GM19452 (cell line): ENCODE data around the gene TRIP12.
"Not testable (repeated sequence)": the region's sequence is repeated elsewhere in the genome, so short reads cannot be mapped to it uniquely, and the experiment has no call there.

Source experiments
- ATAC-seq: cut with Tn5 transposase; IDR thresholded peaks from one replicate; pipeline ENCODE4 v1.9.1; 2021; ENCODE audit not compliant: unreplicated experiment

Gene TRIP12

DNA sequence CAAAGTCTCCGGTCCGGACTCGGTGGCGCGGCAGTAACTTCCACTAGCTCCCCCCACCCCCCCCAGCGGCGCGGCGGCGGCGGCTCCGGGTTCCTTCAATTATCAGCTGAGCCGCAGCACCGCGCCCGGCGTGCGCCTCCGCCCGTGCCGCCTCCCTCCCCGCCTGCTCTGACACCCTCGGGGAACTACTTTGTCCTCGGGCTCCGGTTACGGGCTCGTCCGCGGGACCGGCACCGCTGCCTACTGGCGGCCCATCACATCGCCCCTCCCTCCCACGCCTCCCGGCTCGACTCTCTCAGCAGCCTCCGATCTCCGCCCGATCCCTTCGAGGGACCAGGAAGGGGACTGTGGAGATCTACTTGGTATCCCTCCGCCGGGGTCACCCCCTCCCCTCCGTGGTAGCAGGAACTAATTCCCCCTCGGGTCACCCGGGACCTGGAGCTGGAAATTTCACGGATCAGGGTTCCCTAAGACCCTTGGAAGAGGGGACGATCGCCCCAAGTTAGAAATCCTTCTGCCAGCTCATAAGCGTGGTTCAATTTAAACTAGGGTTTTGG is at the start of gene TRIP12:
Gene TRIP12, minus strand, starts transcription at position 118 of the 557 bp plus-strand sequence. CDS start 41,930 bp downstream, outside the sequence.
- peak; percentile 73 for ATAC-seq

DNA sequence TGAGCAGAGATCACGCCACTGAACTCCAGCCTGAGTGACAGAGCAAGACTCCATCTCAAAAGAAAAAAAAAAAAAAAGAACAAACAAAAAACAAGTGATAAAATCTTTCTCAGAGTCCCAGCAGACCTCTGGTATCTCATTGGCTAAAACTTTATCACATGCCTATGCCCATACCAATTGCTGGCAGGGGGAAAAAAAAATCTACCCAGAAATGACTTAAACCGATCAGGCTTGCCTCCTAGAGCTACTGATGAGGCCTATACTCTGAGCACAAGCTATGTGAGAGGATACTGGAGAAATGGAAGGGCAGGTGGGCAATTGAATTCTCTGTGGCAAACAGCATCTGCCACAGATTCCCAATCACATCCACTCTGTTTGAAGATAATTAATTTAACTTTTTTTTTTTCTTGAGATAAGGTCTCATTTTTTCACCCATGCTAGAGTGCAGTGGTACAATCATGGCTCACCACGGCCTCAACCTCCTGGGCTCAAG is 49.5 kb upstream of the TRIP12 start:
- no peak for ATAC-seq

DNA sequence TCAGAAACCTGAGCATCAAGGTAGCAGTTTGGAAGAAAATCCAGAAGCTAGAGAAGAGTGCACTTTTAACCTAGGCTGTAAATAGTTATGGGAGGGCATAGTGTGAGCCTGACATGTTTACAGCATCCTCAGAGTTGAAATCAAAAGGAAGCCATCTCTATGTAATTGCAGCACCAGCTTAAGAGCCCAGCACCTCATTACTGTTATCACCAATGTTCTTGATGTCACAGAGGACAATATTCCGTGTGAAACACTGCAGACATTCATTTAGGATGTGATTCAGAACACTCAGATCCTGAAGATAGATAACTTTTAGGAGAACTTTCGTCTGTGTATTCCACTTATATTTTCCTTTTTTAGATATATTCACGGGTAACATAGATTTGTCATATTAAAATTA is 48.6 kb upstream of the TRIP12 start:
- ATAC-seq = no peak

DNA sequence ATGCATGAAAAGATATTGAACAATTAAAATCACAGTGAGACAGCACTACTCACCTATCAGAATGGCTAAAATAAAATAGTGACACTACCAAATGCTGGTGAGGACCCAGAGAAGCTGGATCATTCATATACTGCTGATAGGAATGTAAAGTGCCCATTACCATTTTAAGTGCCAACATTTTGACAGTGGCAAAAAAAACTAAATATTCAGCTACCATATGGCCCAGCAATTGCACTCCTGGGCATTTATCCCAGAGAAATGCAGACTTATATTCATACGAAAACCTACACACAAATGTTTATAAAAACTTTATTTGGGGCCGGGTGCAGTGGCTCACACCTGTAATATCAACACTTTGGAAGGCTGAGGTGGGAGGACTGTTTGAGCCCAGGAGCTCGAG is 48.1 kb upstream of the TRIP12 start:
- no peak for ATAC-seq

DNA sequence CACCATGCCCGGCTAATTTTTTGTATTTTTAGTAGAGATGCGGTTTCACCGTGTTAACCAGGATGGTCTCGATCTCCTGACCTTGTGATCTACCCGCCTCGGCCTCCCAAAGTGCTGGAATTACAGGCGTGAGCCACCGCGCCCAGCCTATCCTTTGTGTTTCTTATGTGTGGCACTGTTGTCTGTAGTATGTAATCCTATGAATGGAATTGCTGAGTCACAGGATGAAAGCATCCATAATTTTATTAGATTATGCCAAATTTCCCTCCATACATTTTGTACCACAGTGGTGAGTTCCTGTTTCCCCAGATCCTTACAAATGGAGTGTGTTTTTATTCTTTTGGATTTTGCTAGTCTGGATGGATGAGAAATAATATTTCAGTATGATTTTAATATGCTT is 41.8 kb upstream of the TRIP12 start:
- ATAC-seq = not testable (repeated sequence)

DNA sequence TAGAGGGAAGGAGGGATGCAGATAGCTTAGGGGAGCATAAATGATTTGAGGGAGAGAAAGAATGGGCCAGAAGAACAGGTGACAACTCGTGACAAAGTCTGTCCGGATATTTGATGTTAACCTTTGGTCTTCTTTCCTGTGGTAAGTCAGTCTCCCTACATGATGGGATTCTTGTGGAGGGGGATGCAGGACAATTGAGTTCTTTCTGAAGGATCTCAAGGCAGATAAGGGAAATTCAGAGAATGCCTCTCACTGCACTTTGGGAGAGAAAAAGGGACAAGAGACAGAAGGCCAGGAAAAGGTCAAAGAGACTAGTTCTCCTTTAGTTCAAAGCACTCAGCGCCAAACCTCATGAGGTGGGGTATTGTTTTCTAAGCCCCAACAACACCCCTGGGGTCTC is 34.7 kb upstream of the TRIP12 start:
- ATAC-seq = no peak

DNA sequence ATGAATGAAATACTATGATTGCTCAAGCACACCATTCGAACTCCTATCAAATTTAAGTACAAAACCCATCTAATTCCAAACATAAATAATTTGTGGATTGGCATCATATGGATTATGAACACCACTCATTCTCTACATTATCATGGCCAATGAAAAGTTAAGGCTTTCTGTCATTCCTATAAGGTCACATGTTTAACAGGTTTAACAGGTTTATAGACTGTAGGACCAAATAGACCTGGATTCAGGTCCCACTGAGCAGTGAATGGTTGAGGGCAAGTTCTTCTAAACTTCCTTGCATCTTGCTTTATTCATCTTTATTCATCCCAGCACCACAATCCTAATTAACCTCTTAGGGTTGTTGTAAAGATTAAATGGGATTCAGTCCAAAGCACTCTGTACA is 33.9 kb upstream of the TRIP12 start:
- no peak for ATAC-seq

DNA sequence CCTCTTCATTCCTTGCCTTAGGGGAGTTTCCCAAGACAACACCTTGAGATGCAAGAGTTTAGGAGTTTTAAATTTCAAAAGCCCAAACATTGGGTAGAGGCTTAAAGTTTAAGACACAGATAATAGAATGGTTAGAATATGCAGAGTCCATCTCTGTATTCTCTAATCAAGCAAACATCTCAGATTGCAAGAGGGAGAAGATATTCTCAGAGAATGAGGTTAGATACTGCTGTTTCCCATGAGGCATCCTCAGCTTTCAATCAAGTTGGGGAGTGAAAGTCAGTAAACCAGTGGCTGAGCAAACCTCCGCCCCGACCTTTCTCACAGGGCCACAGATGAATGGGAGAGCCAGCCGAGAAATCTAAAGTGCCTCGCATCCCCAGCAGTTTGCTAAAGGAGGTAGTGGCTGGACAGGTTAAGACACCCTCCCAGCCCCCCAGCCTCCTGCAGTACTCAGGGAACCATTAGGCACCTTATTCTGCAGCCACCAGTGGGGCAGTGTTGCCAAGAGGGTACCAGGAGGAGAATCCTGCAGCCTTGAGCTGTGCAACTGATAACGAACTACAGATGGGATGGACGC is 30.5 kb upstream of the TRIP12 start:
- ATAC-seq = no peak

DNA sequence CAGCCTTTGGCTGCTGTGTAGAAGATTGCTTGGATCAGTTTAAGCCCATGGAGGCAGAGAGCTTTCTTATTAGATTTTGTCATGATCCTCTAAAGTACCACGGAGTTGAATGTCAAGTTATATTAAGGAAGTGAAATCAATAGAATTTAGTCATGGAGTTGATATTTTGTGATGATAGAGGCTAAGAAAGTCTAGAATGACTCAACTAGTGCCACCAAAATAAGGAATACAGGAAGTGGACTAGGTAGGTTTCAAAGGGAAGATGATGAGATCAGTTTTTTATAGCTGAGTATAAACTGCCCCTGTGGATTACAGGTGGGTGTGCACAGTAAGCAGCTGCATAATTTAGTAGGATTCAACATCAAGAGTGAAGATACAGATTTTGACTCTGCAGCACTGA is 25.7 kb upstream of the TRIP12 start:
- ATAC-seq = no peak

DNA sequence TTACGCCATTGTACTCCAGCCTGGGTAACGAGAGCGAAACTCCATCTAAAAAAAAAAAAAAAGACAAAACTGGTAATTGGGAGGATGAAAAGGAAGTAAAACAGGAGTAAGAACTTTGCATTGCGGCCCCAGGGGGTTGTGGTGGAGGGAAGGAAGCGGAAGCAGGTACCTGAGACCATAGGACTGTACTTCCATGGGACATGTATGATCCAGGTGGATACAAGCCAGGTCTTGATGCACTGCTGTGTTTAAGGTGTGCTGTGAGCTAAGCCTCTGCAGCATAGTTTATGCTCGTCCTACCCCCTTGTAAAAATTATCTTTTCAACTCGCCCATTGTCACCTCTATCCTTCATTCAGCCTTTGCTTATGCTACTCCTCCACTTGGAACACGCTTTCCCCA is 24.2 kb upstream of the TRIP12 start:
- ATAC-seq = no peak

DNA sequence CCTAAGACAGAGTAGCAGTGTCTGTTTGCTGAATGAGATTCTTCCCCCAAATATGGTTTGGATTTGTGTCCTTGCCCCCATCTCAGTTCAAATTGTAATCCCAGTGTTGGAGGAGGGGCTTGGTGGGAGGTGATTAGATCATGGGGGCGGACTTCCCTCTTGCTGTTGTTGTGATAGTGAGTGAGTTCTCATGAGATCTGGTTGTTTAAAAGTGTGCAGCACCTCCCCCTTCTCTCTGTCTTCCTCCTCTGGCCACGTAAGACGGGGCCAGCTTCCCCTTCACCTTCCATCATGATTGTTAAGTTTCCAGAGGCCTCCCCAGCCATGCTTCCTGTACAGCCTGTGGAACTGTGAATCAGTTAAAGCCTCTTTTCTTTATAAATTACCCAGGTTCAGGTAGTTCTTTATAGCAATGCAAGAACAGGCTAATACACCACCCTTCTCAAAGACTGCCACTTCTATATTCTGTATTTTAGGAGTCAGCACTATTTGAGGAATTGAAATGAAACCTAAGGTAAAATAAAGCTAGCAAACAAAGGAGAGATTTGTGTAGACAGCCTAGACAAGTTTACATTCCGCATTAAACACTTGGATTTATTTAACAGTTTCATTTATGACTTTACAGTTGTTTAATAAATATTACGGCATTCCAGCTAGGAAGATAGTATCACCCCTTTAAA is 22.1 kb upstream of the TRIP12 start:
- no peak for ATAC-seq

DNA sequence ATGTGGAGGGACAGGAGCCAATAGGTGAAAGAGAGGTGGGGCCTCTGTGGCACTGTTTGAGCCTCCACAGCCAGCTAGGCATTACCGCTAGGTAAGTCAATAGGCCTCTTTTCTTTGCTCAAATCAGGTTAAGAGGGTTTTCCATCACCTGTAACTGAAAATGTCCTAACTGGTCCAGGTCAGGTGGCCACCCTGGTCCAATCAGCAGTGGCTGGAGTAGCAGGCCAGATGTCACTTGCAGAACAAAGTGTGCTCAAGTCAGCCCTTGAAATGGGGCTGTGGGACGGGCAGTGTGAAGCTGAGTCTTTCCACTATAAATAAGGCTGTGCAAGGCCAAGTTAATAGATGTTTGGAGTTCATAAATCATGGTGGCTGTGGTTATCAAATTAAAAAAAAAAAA is 21.4 kb upstream of the TRIP12 start:
- no peak for ATAC-seq

DNA sequence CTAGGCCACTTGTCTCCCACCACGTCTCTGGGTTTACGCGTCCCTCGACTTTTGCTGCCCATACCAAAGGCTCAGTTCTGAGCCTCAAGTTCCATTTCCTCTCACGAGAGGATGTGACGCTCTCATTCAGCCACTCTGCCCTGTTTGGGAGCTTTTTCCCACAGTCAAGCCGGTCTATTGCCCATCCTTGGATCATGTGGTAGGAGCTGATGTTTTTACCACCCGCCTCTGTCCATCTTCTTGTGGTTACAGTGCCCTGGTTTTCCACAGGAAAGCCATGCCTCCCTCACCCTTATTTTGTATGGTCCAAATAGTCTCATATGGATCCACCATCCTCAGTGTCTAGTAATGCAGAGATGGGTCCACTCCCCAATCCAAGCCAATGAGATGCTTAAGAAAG is 20.9 kb upstream of the TRIP12 start:
- no peak for ATAC-seq

DNA sequence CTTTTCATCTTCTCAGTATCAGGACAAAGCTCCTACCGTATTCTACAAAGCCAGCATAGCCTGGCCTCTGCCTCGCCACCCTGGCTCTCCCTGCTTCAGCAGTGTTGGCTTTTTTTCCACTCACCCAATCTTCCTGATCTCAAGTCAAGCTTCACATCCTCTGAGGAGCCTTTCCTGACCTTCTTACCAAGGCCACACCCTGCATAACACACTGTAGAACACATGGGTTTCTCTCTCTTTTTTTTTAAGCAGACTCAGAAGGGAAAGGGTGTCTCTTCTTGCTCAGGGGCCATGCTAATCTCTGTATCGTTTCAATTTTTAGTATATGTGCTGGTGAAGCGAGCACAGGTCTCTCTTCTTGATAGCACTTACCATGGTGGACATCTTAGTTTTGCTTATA is 15.7 kb upstream of the TRIP12 start:
- ATAC-seq = no peak

DNA sequence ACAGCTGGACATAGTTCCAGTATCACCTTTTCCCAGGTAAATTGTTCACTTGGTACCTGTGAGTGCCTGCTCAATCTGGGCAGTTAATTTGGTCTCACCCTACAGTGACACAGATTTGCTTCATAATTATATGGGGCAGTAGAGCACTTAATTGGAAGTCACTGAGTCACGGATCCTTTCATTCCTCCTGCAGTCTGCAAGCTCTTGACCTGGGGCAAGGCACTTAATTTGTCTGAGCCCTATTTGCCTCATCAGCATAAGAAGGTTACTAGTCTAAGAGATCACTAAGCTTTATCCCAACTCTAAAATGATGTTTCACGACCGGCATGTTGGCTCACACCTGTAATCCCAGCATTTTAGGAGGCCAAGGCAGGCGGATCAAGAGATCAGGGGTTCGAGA is 9.4 kb upstream of the TRIP12 start:
- no peak for ATAC-seq

DNA sequence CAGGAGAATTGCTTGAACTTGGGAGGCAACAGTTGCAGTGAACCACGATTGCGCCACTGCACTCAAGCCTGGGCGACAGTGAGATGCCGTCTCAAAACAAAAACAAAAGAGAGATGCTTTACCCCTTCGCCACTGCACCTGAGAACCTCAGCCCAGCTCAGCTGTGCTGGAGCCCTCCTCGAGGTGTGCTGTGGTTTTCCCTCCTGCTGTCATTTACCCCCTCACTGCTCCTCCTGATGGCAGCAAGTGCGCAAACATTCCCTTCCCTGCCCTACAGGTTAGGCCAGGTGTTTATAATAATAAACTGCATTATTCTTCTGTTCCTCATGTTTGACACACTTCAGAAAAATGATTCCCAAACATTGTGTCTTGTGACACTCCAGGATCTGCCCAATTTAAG is 8.8 kb upstream of the TRIP12 start:
- no peak for ATAC-seq

DNA sequence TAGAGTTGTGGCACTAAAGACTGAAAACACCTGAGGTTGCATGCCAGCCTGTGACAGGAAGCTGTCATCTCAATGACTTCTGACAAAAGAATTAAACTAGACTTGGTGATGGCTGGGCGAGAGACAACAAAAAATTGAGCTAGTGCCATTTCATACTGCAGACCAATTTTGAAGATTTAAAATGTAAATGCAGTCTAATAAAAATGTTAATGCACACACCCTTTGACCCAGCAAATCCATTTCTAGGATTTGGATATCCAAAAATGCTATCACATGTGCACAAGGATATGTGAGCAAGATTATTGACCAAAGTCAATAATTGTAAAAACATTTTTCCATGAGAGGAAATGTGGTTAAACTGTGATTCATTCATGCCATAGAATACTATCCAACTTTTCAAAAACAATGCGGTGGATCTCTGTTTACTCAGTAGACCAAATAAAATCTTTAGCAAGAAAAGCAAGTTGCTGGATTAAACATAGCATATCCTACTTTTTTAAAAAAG is 6.1 kb upstream of the TRIP12 start:
- ATAC-seq = no peak

DNA sequence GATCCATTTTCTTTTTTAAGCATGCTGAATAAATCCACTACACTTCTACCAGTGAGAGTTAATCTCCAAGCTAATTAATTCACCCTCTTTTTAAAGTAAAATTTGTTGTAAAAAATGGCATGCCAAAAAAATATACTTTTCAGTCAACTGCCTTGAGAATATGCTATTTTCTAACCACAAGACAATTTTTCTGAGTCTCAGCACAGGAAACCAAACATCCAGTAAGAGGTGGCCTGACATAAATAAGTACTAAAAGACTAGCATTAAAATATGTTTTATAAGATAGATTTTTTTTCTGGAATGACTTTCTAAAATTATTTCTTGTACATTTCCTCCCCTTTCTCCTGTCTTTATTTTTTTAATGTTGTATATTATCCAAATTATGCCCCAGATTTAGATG is 3.4 kb upstream of the TRIP12 start:
- no peak for ATAC-seq

DNA sequence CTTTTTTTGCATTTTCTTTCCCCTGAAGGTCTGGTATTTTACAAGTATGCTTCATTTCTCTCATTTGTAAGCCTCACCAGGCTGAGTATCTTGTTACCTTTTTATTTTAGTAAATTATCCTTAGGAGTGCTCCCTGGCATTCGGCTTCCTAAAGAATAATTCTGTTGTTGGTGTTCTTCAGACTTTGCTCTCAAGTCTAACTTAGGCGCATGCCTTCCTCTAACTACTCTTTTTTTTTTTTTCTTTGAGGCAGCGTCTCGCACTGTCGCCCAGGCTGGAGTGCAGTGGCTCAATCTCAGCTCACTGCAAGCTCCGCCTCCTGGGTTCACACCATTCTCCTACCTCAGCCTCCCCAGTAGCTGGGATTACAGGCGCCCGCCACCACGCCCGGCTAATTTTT is 2.7 kb upstream of the TRIP12 start:
- ATAC-seq = not testable (repeated sequence)

DNA sequence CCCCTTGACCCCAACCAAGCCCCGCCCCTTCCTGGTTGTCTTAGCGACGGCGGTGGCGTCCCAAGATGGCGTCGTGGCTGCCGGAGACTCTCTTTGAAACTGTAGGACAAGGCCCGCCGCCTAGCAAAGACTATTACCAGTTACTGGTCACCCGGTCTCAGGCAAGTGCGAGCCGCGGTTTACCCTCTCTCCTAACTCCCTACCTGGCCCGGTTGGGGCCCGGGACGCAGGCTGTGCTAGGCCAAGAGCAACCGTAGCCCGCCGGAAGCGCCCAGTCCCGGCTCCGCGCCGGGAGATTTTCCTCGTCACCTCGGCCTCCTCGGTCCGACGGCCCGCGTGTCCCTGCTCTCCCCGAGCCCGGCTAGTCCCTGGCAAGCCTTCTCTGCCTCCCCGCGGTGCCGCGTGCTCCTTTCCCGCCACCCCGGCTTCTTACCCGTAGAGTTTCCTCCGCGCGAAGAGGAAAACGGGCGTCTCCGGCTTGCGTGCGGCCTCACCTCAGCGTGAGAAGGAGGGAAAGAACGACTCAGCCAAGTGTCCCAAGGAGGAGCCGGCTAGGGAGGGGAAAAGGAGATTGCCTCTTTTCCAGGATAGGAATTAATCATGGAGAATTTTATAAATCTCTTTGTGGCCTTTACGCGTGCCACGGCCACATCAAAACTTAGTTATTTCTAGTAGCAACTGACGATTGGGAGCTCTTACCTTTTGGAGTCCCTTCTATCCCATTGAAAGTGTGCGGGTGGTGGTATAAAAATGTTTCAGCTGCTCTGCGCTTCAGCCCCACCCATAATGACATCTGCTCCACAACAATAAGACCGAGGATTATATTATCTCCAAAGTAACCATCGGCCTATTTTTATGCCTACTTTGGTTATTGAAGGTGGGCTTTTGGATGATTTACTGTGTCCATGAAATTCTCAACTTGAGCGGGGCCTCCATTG is 909 bp upstream of the TRIP12 start, which contains the start of gene FBXO36:
Gene FBXO36, plus strand, starts transcription at position 55 of the 938 bp plus-strand sequence. Its CDS starts 11 bp downstream, at position 66.
- peak; percentile 72 for ATAC-seq
